SW 1271 (cell line): ENCODE data around the gene MRPL11.

Source experiments
- DNase-seq, 2 experiments: peaks; one replicate each; lab custom pipeline; 2025; lab: John Stamatoyannopoulos, UW

MRPL11 gene

DNA sequence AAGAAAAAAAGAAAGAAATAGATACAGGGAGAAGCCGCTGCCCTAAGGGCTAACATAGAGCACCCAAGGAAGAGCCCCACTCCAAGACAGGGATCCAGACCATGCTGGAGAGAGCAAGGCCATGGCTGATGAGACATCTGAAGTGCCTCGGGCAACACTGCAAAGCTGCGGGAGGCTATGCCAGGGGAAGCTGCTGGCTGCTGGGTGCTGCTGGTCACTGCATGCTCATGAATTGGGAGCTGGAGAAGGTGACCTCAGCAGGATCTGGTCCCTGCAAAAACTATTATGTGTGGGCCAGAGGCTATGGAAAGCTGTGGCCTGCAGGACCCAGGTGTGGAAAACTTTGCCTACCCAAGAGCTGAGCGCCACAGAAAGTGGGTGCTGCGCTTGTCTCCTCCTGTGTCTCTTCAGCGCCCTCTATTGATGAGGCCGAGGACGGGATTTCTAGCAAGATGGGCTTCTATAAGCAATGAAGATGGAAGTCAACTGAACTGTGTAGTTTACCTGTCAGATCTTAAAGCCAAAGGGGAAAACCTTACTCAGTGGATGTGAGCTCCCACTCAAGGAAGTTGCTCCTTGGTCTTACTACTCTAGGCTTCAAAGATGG lies 49.8 kb downstream of the MRPL11 start:
- peak; percentile 14 to 44 for DNase-seq

DNA sequence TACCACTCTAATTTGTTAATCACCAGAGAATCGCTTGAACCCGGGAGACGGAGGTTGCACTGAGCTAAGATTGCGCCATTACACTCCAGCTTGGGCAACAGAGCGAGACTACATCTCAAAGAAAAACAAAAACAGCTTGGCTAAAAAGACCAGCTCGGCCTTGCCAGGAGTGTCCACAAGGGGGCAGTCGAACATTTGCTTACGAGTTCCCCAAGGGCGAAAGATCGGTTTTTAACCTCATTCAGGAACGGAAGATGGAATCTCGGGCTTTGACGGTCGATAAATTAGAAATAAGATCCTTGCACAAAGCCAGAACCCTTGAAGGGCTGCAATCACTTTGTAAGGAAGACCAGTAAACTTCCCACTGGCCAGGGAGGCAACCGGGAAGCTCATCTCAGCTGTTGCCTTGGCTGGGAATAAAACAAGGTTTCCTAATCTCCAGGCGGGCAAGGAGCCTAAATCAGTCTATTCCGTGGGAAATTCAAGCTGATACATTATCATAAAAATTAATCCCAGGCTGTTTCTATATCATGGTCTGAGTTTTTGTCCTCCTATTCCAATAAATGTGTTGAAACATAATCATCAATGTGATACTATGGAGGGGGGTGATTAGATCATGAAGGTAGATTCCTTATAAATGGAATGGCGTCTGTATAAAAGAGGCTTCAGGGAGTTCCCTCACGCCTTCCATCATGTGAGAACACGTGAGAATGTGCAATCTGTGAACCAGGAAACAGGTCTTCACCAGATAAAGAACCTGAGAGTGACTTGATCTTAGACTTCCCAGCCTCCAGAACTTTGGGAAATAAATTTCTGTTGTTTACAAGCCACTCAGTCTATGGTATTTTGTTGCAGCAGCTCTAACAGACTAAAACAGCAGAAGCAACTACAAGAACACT lies 52.2 kb downstream of the MRPL11 start:
- peak in 1 of 2 experiments; percentile 70 for DNase-seq
